Right cardiac atrium (tissue), 5 donors: Measurements from ENCODE around the gene GLE1. TPM values are rescaled to one million over a fixed set of nuclear protein-coding genes. Genes with fewer than 3 reads are reported as not detected.

Experiments used
- ATAC-seq, 2 donors: fragments of 200-7000 bp; cut with Tn5 transposase; one replicate each; pipeline versions ENCODE4 v1.8.0 to v1.9.1; 2020; ENCODE audit warnings: moderate library complexity in 2 of 2, mild to moderate bottlenecking in 1 of 2
- DNase-seq, 3 donors: peaks; one replicate each; pipeline ENCODE4 v3.0.0-alpha.2; 2020
- H3K27ac ChIP-seq: one replicate; pipeline ENCODE4 v1.5.1; 2013; ENCODE audit warnings: mild to moderate bottlenecking, low read length, control low read depth, moderate library complexity
- H3K27me3 ChIP-seq: one replicate; pipeline ENCODE4 v1.6.1; 2013; ENCODE audit not compliant: control insufficient read depth, insufficient read depth
- H3K4me1 ChIP-seq: one replicate; pipeline ENCODE4 v1.6.1; 2013; ENCODE audit warnings: low read length; ENCODE audit not compliant: control insufficient read depth, insufficient read depth
- H3K4me3 ChIP-seq: one replicate; pipeline ENCODE4 v1.5.1; 2013; ENCODE audit warnings: low read length, control low read depth
- H3K9me3 ChIP-seq: one replicate; pipeline ENCODE4 v1.6.1; 2013; ENCODE audit warnings: low read length; ENCODE audit not compliant: control insufficient read depth
- WGBS: extraction: QIAGEN DNeasy Blood & Tissue Kit; methylation state at CpG from one replicate; pipeline ENCODE4 v1.1.7; 2013; 5-methylcytosine and 5-hydroxymethylcytosine counted together
- intact Hi-C, 4 donors: fragments of 100-400 bp; cut with DNase I; formaldehyde crosslinking; loops; one replicate each; pipeline versions ENCODE4 v1.11.0 to v1.14.0; 2022 to 2023
- polyA plus RNA-seq: library from polyadenylated mRNA; stranded (reverse); fragments of 200-250 nt; gene quantifications from one replicate; pipeline ENCODE4 v1.2.3, GENCODE V29; 2013
- total RNA-seq, 4 donors: library from RNA; stranded (reverse); fragmentation: NEBNext Ultra II Directional; extraction: Animal tissue kit (Norgen Biotek cat#: 25700); gene quantifications; one replicate each; pipeline ENCODE4 v1.2.1, GENCODE V29; 2021
- donor health status: healthy with polysubstance abuse.
- donor health status: DM: no; HTN: yes; CAD: no.
- donor health status: DM: no; HTN: no; CAD: no.
- donor health status: DM: no; HTN: yes; CAD: no; lungs with severe emphysema.
- donor health status: DM: yes; HTN: yes; CAD: no.

GLE1 gene
- total and polyA plus RNA-seq, 5 donors: 10.6 to 19.3 (median 17.3) TPM

GRCh38 chr9:128528445-128529160, 24.1 kb downstream of the GLE1 start:
- no peak overlapping the region for H3K27ac ChIP-seq
- no peaks in the 10 kb centered on the region for H3K9me3 ChIP-seq
- H3K4me3 ChIP-seq: no peak overlapping the region
- peak in 1 of 3 donors; percentile 13 for DNase-seq
- peaks cover under 1% of the 10 kb centered on the region for H3K4me1 ChIP-seq
- WGBS: 90% methylated on average over 15 of the region's 15 CpGs
- no peaks in the 10 kb centered on the region for H3K27me3 ChIP-seq
- no peak for ATAC-seq
- intact Hi-C loops: no loop called here

- ATAC-seq (no peak), DNase-seq (peak in 1 of 3 donors; percentile 14)
- Histone ChIP-seq H3K9me3 (no peaks in the 10 kb centered on the region), H3K27ac (no peak overlapping the region), H3K4me3 (no peak overlapping the region), H3K4me1 (no peaks in the 10 kb centered on the region), H3K27me3 (no peaks in the 10 kb centered on the region)
- 56% methylated on average over 4 of the region's 4 CpGs for WGBS
- intact Hi-C loops: no loop called here
Measured at GRCh38 chr9:128529191-128529590, 24.7 kb downstream of the GLE1 start.

GRCh38 chr9:128532581-128532980, 28.1 kb downstream of the GLE1 start:
- no peaks in the 10 kb centered on the region for H3K9me3 ChIP-seq
- WGBS: 90% methylated on average over 4 of the region's 4 CpGs
- H3K27me3 ChIP-seq: no peaks in the 10 kb centered on the region
- no peaks in the 10 kb centered on the region for H3K4me1 ChIP-seq
- no peak for ATAC-seq
- intact Hi-C loops: no loop called here
- H3K4me3 ChIP-seq: no peak overlapping the region
- H3K27ac ChIP-seq: no peak overlapping the region
- no peak for DNase-seq

- H3K4me1 ChIP-seq: no peaks in the 10 kb centered on the region
- peak; percentile 71 to 72 for ATAC-seq
- H3K4me3 ChIP-seq: no peak overlapping the region
- no peak for DNase-seq
- no peak overlapping the region for H3K27ac ChIP-seq
- intact Hi-C loops: no loop called here
- H3K9me3 ChIP-seq: no peaks in the 10 kb centered on the region
- WGBS: 56% methylated on average over 3 of the region's 3 CpGs
- H3K27me3 ChIP-seq: no peaks in the 10 kb centered on the region
Measured at GRCh38 chr9:128540634-128541360, 36.3 kb downstream of the GLE1 start.

GRCh38 chr9:128546504-128546903, 42.0 kb downstream of the GLE1 start:
- no peak for ATAC-seq
- 97% methylated on average over 3 of the region's 3 CpGs for WGBS

GRCh38 chr9:128548876-128549275, 44.4 kb downstream of the GLE1 start:
- no peak for ATAC-seq
- no peaks in the 10 kb centered on the region for H3K9me3 ChIP-seq
- peaks cover 6% of the 10 kb centered on the region for H3K4me1 ChIP-seq
- 92% methylated on average over 7 of the region's 7 CpGs for WGBS
- no peak overlapping the region for H3K27ac ChIP-seq
- no peak for DNase-seq
- no peak overlapping the region for H3K4me3 ChIP-seq
- intact Hi-C loops: no loop called here
- H3K27me3 ChIP-seq: no peaks in the 10 kb centered on the region

More at GRCh38 chr9:128546504-128546903, 42.0 kb downstream of the GLE1 start:
- Histone ChIP-seq H3K9me3 (no peaks in the 10 kb centered on the region), H3K27me3 (no peaks in the 10 kb centered on the region), H3K27ac (no peak overlapping the region), H3K4me1 (peaks cover 6% of the 10 kb centered on the region), H3K4me3 (no peak overlapping the region)
- intact Hi-C loops: no loop called here
- no peak for DNase-seq

GRCh38 chr9:128550226-128550625, 45.7 kb downstream of the GLE1 start:
- DNase-seq: no peak
- Histone ChIP-seq H3K4me3 (no peak overlapping the region), H3K27me3 (no peaks in the 10 kb centered on the region), H3K27ac (peak overlapping the region; percentile 90), H3K4me1 (peaks cover 11% of the 10 kb centered on the region), H3K9me3 (no peaks in the 10 kb centered on the region)
- intact Hi-C loops: no loop called here
- WGBS: 53% methylated on average over 2 of the region's 2 CpGs
- ATAC-seq: no peak

GRCh38 chr9:128550770-128551656, 46.5 kb downstream of the GLE1 start:
- peak; percentile 31 to 78 (median 77) for DNase-seq

GRCh38 chr9:128551657-128552152, 47.2 kb downstream of the GLE1 start:
- H3K4me1 ChIP-seq: peaks cover 12% of the 10 kb centered on the region
- ATAC-seq: no peak
- DNase-seq: no peak
- no peaks in the 10 kb centered on the region for H3K27me3 ChIP-seq
- peak overlapping the region; percentile 90 for H3K27ac ChIP-seq
- WGBS: 3% methylated on average over 22 of the region's 22 CpGs
- no peaks in the 10 kb centered on the region for H3K9me3 ChIP-seq
- peak overlapping the region; percentile 88 for H3K4me3 ChIP-seq
- intact Hi-C loops: no loop called here

More at GRCh38 chr9:128550770-128551656, 46.5 kb downstream of the GLE1 start:
- 19% methylated on average over 11 of the region's 11 CpGs for WGBS
- Histone ChIP-seq H3K9me3 (no peaks in the 10 kb centered on the region), H3K4me3 (no peak overlapping the region), H3K27me3 (no peaks in the 10 kb centered on the region), H3K4me1 (peaks cover 12% of the 10 kb centered on the region), H3K27ac (peak overlapping the region; percentile 90)
- ATAC-seq: peak; percentile 5
- intact Hi-C loops: no loop called here

- Histone ChIP-seq H3K4me1 (peaks cover 12% of the 10 kb centered on the region), H3K27ac (peak within 1 kb of the TSS; percentile 90), H3K4me3 (peak within 1 kb of the TSS; percentile 88), H3K9me3 (no peaks in the 10 kb centered on the region), H3K27me3 (no peaks in the 10 kb centered on the region)
- intact Hi-C loops: no loop called here
- WGBS: under 1% methylated on average over 81 of the region's 81 CpGs
- DNase-seq (peak; percentile 93 to 98 (median 97)), ATAC-seq (peak; percentile 89 to 90)
Measured at GRCh38 chr9:128552153-128552743, 47.7 kb downstream of the GLE1 start, which contains the start of gene SPTAN1. Gene SPTAN1 (plus strand): TSS chr9:128552587. CDS start chr9:128566741, 14,154 bp downstream.
